HG02852 (cell line): ENCODE data around the gene ESRRG.
"Not testable (repeated sequence)": the region's sequence is repeated elsewhere in the genome, so short reads cannot be mapped to it uniquely, and the experiment has no call there.

Experiments used
- ATAC-seq: cut with Tn5 transposase; IDR thresholded peaks from one replicate; pipeline ENCODE4 v1.9.1; 2021; ENCODE audit warnings: mild to moderate bottlenecking, moderate library complexity; ENCODE audit not compliant: unreplicated experiment

Gene ESRRG

GRCh38 chr1:216576234-216576937 lies 146.8 kb downstream of the ESRRG start:
- ATAC-seq, result no peak

GRCh38 chr1:216566641-216567205 lies 156.5 kb downstream of the ESRRG start:
- ATAC-seq, result peak; percentile 47

GRCh38 chr1:216563087-216563486 lies 160.1 kb downstream of the ESRRG start:
- no peak for ATAC-seq

GRCh38 chr1:216562383-216562782 lies 160.8 kb downstream of the ESRRG start:
- ATAC-seq, result no peak

GRCh38 chr1:216560527-216560926 lies 162.7 kb downstream of the ESRRG start:
- no peak for ATAC-seq

- ATAC-seq, result no peak
These were observed 163.9 kb downstream of the ESRRG start for GRCh38 chr1:216559359-216559758.

- no peak for ATAC-seq
These were observed 167.6 kb downstream of the ESRRG start for GRCh38 chr1:216555653-216556052.

GRCh38 chr1:216554934-216555333 lies 168.3 kb downstream of the ESRRG start:
- ATAC-seq, result no peak

- ATAC-seq, result no peak
These were observed 169.5 kb downstream of the ESRRG start for GRCh38 chr1:216553766-216554165.

- no peak for ATAC-seq
These were observed 170.2 kb downstream of the ESRRG start for GRCh38 chr1:216553040-216553439.

- no peak for ATAC-seq
These were observed 173.4 kb downstream of the ESRRG start for GRCh38 chr1:216549796-216550195.

GRCh38 chr1:216542741-216543140 lies 180.5 kb downstream of the ESRRG start:
- no peak for ATAC-seq

GRCh38 chr1:216542263-216542662 lies 181.0 kb downstream of the ESRRG start:
- no peak for ATAC-seq

GRCh38 chr1:216535751-216536150 lies 187.5 kb downstream of the ESRRG start:
- ATAC-seq, result no peak

GRCh38 chr1:216535059-216535458 lies 188.2 kb downstream of the ESRRG start:
- no peak for ATAC-seq

GRCh38 chr1:216533776-216534175 lies 189.5 kb downstream of the ESRRG start:
- ATAC-seq, result no peak

GRCh38 chr1:216532251-216532798 lies 190.9 kb downstream of the ESRRG start:
- ATAC-seq, result no peak

GRCh38 chr1:216531263-216532239 lies 191.7 kb downstream of the ESRRG start:
- peak; percentile 67 for ATAC-seq

GRCh38 chr1:216529851-216530250 lies 193.4 kb downstream of the ESRRG start:
- not testable (repeated sequence) for ATAC-seq

- peak; percentile 86 for ATAC-seq
These were observed 194.4 kb downstream of the ESRRG start for GRCh38 chr1:216528816-216529215.
